Ishikawa (cell line): Measurements from ENCODE around the gene PRDM12.

Source experiments
- EP300 ChIP-seq: IDR thresholded peaks from 2 replicates; pipeline ENCODE4 v1.6.1; 2012; ENCODE audit warnings: borderline replicate concordance
- MAX ChIP-seq: IDR thresholded peaks from 2 replicates; pipeline ENCODE4 v1.6.1; 2012
- RAD21 ChIP-seq: IDR thresholded peaks from 2 replicates; pipeline ENCODE4 v1.6.1; 2012; ENCODE audit warnings: low read depth
- REST ChIP-seq: IDR thresholded peaks from 2 replicates; pipeline ENCODE4 v1.6.1; 2012; ENCODE audit warnings: low read depth, mild to moderate bottlenecking
- TAF1 ChIP-seq: IDR thresholded peaks from 2 replicates; pipeline ENCODE4 v1.6.1; 2012; ENCODE audit warnings: low read depth, mild to moderate bottlenecking
- TCF12 ChIP-seq: IDR thresholded peaks from 2 replicates; pipeline ENCODE4 v1.6.1; 2012; ENCODE audit warnings: low read depth
- USF1 ChIP-seq: IDR thresholded peaks from 2 replicates; pipeline ENCODE4 v1.6.1; 2012
- YY1 ChIP-seq: IDR thresholded peaks from 2 replicates; pipeline ENCODE4 v1.6.1; 2012; ENCODE audit warnings: low read depth
- ZBTB7A ChIP-seq: IDR thresholded peaks from 2 replicates; pipeline ENCODE4 v1.6.1; 2012; ENCODE audit warnings: low read depth

- no peak for TF ChIP-seq TAF1
- no peak for TF ChIP-seq REST
- no peak for TF ChIP-seq EP300
- TF ChIP-seq YY1 = no peak
- TF ChIP-seq MAX = no peak
- no peak for TF ChIP-seq ZBTB7A
- no peak for TF ChIP-seq TCF12
- no peak for TF ChIP-seq RAD21
- no peak for TF ChIP-seq USF1
Measured at GRCh38 chr9:130665431-130666392, 1.3 kb downstream of the PRDM12 start.
